Measurements from ENCODE around the gene SSR4.

SSR4 gene

DNA sequence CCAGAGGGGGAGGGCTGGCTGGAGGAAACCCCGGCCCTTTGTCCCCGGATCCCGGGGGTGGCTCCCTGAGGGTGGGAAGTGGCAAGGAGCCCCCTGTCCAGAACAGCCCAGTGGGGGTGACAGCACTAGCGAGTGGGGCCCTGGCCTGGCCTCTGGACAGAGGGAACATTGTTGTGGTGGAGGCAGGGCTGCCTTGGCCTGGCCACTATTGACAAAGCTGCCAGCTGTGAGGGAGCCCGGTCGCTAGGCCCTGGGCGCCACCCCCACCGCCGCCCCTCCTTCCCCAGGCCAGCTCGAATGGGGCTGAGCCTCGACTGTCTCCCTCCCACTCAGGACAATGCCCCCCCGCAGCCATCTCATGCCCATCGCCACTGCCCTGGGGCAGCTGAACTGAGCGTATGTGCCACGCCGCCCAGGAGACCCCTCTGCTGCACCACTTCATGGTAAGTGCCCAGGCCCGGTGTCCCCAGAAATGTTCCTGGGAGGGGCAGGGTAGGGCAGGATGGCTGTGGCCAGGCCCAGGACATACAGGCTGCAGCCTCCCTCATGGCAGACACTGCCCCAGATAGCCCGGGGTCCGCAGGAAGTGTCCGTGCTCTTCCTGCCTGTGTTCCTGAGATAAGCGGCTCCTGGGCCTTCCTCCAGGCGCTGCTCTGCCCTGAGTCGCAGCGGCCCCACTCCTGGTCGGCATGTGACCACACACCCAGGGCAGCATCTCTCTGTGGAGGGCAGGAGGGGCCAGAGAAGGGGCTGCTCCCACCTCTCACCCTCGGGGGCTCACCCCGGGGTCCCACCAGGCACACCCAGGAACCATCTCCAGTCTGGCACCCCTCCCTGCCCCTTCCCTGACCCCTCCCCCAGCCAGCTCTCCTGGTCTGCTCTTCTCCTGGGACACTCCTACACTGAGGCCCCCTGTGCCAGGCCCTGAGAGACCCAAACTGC is 29.1 kb upstream of the SSR4 start:
- DNase-seq (ENCODE audit: low read depth in 1 of 2, low spot score in 1 of 2): no peak
- H3K27ac ChIP-seq (replicated peaks): no peak overlapping the region
- TF ChIP-seq, protein P1, sequence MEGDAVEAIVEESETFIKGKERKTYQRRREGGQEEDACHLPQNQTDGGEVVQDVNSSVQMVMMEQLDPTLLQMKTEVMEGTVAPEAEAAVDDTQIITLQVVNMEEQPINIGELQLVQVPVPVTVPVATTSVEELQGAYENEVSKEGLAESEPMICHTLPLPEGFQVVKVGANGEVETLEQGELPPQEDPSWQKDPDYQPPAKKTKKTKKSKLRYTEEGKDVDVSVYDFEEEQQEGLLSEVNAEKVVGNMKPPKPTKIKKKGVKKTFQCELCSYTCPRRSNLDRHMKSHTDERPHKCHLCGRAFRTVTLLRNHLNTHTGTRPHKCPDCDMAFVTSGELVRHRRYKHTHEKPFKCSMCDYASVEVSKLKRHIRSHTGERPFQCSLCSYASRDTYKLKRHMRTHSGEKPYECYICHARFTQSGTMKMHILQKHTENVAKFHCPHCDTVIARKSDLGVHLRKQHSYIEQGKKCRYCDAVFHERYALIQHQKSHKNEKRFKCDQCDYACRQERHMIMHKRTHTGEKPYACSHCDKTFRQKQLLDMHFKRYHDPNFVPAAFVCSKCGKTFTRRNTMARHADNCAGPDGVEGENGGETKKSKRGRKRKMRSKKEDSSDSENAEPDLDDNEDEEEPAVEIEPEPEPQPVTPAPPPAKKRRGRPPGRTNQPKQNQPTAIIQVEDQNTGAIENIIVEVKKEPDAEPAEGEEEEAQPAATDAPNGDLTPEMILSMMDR (IDR thresholded peaks at IDR 0.05; ENCODE audit: insufficient read depth, low read length): no peak
- no peak for TF ChIP-seq SPI1 (IDR thresholded peaks at IDR 0.05; ENCODE audit: borderline replicate concordance, low read depth)
- TF ChIP-seq, protein P2, sequence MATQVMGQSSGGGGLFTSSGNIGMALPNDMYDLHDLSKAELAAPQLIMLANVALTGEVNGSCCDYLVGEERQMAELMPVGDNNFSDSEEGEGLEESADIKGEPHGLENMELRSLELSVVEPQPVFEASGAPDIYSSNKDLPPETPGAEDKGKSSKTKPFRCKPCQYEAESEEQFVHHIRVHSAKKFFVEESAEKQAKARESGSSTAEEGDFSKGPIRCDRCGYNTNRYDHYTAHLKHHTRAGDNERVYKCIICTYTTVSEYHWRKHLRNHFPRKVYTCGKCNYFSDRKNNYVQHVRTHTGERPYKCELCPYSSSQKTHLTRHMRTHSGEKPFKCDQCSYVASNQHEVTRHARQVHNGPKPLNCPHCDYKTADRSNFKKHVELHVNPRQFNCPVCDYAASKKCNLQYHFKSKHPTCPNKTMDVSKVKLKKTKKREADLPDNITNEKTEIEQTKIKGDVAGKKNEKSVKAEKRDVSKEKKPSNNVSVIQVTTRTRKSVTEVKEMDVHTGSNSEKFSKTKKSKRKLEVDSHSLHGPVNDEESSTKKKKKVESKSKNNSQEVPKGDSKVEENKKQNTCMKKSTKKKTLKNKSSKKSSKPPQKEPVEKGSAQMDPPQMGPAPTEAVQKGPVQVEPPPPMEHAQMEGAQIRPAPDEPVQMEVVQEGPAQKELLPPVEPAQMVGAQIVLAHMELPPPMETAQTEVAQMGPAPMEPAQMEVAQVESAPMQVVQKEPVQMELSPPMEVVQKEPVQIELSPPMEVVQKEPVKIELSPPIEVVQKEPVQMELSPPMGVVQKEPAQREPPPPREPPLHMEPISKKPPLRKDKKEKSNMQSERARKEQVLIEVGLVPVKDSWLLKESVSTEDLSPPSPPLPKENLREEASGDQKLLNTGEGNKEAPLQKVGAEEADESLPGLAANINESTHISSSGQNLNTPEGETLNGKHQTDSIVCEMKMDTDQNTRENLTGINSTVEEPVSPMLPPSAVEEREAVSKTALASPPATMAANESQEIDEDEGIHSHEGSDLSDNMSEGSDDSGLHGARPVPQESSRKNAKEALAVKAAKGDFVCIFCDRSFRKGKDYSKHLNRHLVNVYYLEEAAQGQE (IDR thresholded peaks at IDR 0.05; ENCODE audit: insufficient replicate concordance, low read depth): no peak
- no peak for TF ChIP-seq GABPA (IDR thresholded peaks at IDR 0.05; ENCODE audit: low read depth)
- TF ChIP-seq POLR2AphosphoS5 (IDR thresholded peaks at IDR 0.05; ENCODE audit: low read depth): no peak
- H3K27me3 ChIP-seq (ENCODE audit: insufficient read depth, poor library complexity, severe bottlenecking): no peaks in the 10 kb centered on the region
- no peak overlapping the region for H3K4me3 ChIP-seq (replicated peaks; ENCODE audit: insufficient read depth, low read length)

DNA sequence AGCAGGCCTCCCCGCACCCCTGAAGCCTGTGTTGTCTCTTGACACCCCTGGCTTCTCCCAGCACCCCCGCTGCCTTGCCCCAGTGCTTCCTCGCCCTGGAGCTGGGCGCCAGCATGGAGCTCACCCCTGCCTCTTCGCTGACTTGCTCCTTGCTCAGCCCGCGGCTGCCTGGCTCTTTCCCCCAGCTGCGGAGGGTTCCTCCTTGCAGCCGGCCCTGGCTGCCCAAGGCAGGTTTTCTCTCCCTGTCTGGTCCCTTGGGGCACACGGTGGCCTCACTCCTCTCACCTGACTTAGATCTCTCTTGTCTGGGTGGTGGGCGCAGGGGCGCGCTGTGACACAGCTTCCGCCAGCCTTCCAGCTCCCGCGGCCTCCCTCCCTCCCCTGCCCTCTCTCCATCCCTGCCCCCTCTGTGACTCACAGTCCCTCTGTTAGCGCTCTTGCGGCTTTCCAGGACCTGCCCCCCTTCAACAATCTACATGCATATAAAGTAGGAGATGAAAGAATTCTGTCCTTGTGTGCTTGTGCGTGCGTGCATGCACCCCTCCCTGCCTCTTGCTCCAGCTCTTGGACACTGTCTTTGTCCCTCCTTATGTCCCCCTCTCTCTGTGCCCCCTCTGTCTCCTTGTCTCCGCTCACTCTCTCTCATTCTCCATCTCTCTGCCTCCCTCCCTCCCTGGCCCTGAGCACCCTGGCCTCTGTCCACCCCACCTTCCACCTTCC is 28.2 kb upstream of the SSR4 start:
- H3K4me3 ChIP-seq (replicated peaks; ENCODE audit: insufficient read depth, low read length): peak overlapping the region; percentile 21
- TF ChIP-seq SPI1 (IDR thresholded peaks at IDR 0.05; ENCODE audit: borderline replicate concordance, low read depth): no peak
- TF ChIP-seq, protein P1 (IDR thresholded peaks at IDR 0.05; ENCODE audit: insufficient read depth, low read length): no peak
- TF ChIP-seq, protein P2 (IDR thresholded peaks at IDR 0.05; ENCODE audit: insufficient replicate concordance, low read depth): no peak
- TF ChIP-seq GABPA (IDR thresholded peaks at IDR 0.05; ENCODE audit: low read depth): no peak
- TF ChIP-seq POLR2AphosphoS5 (IDR thresholded peaks at IDR 0.05; ENCODE audit: low read depth): no peak
- peak in 1 of 2 experiments; percentile 44 for DNase-seq (ENCODE audit: low read depth in 1 of 2, low spot score in 1 of 2)
- no peaks in the 10 kb centered on the region for H3K27me3 ChIP-seq (ENCODE audit: insufficient read depth, poor library complexity, severe bottlenecking)
- H3K27ac ChIP-seq (replicated peaks): no peak overlapping the region

DNA sequence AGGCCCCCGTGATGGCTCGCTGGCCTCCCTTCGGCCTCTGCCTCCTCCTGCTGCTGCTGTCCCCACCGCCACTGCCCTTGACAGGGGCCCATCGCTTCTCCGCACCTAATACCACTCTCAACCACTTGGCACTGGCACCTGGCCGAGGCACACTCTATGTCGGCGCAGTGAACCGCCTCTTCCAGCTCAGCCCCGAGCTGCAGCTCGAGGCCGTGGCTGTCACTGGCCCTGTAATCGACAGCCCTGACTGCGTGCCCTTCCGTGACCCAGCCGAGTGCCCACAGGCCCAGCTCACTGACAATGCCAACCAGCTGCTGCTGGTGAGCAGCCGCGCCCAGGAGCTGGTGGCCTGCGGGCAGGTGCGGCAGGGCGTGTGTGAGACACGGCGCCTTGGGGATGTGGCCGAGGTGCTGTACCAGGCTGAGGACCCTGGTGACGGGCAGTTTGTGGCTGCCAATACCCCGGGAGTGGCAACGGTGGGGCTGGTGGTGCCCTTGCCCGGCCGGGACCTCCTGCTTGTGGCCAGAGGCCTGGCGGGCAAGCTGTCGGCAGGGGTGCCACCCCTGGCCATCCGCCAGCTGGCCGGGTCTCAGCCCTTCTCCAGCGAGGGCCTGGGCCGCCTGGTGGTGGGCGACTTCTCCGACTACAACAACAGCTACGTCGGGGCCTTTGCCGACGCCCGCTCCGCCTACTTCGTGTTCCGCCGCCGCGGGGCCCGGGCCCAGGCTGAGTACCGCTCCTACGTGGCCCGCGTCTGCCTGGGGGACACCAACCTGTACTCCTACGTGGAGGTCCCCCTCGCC is 27.4 kb upstream of the SSR4 start:
- TF ChIP-seq, protein P2 (IDR thresholded peaks at IDR 0.05; ENCODE audit: insufficient replicate concordance, low read depth): no peak
- TF ChIP-seq, protein P1 (IDR thresholded peaks at IDR 0.05; ENCODE audit: insufficient read depth, low read length): no peak
- TF ChIP-seq GABPA (IDR thresholded peaks at IDR 0.05; ENCODE audit: low read depth): no peak
- TF ChIP-seq SPI1 (IDR thresholded peaks at IDR 0.05; ENCODE audit: borderline replicate concordance, low read depth): no peak
- no peak for TF ChIP-seq POLR2AphosphoS5 (IDR thresholded peaks at IDR 0.05; ENCODE audit: low read depth)
- no peak overlapping the region for H3K4me3 ChIP-seq (replicated peaks; ENCODE audit: insufficient read depth, low read length)
- no peak overlapping the region for H3K27ac ChIP-seq (replicated peaks)
- H3K27me3 ChIP-seq (ENCODE audit: insufficient read depth, poor library complexity, severe bottlenecking): no peaks in the 10 kb centered on the region
- DNase-seq (ENCODE audit: low read depth in 1 of 2, low spot score in 1 of 2): no peak
